Gastroesophageal sphincter (tissue), 3 donors: ENCODE results near the gene XPOT.

ENCODE experiments used
- CTCF ChIP-seq, 4 experiments: fragments of 200-600 bp in 2 of 4; fragments of 450-650 bp in 2 of 4; sonication (generic) in 1 of 4; IDR thresholded peaks; one replicate each; pipeline ENCODE4 v1.5.1; 2017 to 2019; ENCODE audit warnings: antibody characterized with exemption in 4 of 4, mild to moderate bottlenecking in 2 of 4, moderate library complexity in 2 of 4
- POLR2AphosphoS5 ChIP-seq: sonication (generic); formaldehyde crosslinking; IDR thresholded peaks from one replicate; pipeline ENCODE4 v1.6.1; 2017; ENCODE audit warnings: antibody characterized with exemption

- TF ChIP-seq POLR2AphosphoS5 (no peak), CTCF (IDR thresholded peaks at IDR 0.05) (no peak)
Measured at GRCh38 chr12:64385468-64385867, 18.7 kb upstream of the XPOT start.
